ENCODE measurements around the gene ENDOV.

The ENDOV gene

DNA sequence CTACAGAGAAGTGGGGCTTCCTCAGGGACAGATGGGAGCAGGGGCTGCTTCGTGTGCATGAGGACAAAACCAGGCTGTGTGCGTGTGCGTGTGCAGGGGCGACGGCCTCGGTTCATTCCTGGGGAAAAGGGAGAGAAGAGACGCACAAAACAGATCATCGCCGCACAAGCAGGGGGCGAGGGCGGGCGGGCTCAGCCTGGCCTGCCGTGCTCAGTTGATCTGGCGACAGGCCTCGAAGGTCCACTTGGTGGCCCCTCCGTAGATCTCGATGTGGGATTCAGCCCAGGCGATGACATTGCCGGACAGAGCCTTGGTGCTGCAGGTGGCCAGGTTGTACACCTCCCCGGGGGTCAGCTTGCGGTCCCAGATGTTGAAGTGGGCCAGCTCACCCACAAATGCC, 55.6 kb downstream of the ENDOV start:
- in situ Hi-C loops (cut with HindIII; ENCODE audit: low sequenced_read_pairs), result no loop called here

DNA sequence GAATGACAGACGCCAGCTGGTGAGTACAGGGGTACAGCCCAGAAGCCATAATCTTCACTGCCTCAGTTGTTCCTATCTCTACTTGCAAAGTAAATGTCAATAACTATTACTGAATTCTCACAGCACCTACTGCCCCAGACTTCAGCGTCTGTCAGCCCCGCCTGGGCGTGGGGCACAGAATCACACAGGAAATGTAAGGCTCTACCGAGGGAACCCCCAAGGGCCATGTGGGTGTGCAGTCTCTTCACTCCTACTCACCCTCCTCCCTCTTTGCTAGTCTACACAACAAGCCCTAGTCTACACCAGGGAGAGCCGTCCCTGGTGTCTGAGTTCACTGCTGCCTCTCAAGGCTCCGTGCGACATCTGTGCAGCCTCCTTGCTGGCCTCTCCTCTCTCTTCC, 57.0 kb downstream of the ENDOV start:
- in situ Hi-C loops (cut with HindIII; ENCODE audit: low sequenced_read_pairs), result no loop called here
- DNase-seq (ENCODE audit: low read depth, low spot score), result no peak
- TF ChIP-seq, protein P1, sequence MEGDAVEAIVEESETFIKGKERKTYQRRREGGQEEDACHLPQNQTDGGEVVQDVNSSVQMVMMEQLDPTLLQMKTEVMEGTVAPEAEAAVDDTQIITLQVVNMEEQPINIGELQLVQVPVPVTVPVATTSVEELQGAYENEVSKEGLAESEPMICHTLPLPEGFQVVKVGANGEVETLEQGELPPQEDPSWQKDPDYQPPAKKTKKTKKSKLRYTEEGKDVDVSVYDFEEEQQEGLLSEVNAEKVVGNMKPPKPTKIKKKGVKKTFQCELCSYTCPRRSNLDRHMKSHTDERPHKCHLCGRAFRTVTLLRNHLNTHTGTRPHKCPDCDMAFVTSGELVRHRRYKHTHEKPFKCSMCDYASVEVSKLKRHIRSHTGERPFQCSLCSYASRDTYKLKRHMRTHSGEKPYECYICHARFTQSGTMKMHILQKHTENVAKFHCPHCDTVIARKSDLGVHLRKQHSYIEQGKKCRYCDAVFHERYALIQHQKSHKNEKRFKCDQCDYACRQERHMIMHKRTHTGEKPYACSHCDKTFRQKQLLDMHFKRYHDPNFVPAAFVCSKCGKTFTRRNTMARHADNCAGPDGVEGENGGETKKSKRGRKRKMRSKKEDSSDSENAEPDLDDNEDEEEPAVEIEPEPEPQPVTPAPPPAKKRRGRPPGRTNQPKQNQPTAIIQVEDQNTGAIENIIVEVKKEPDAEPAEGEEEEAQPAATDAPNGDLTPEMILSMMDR (IDR thresholded peaks at IDR 0.05; ENCODE audit: low read depth, low read length), result no peak
- H3K4me3 ChIP-seq (ENCODE audit: low read depth, low read length), result no peak overlapping the region

More for the DNA sequence above, 55.6 kb downstream of the ENDOV start:
- H3K4me3 ChIP-seq (ENCODE audit: low read depth, low read length), result no peak overlapping the region
- TF ChIP-seq, protein P1 (IDR thresholded peaks at IDR 0.05; ENCODE audit: low read depth, low read length), result no peak
- no peak for DNase-seq (ENCODE audit: low read depth, low spot score)

DNA sequence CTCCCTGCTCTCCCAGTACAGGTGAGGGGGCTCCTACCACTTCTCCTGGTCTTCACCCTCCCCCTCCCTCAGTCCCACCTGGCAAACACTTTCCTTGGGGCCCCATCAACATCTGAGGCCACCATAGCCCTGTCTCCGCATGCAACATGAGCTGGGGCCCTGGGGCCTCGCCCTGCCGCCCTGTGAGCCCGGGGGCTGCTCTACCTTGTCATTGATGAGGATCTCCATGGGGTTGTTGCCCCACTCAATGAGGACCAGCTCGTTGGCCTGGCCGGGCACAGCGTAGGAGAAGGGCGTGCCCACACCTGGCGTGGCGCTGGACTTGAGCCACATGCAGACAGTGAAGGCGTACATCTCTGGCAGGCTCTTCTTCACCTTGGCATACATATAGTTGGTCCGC, 58.0 kb downstream of the ENDOV start:
- TF ChIP-seq, protein P1 (IDR thresholded peaks at IDR 0.05; ENCODE audit: low read depth, low read length), result no peak
- in situ Hi-C loops (cut with HindIII; ENCODE audit: low sequenced_read_pairs), result no loop called here
- DNase-seq (ENCODE audit: low read depth, low spot score), result no peak
- H3K4me3 ChIP-seq (ENCODE audit: low read depth, low read length), result no peak overlapping the region

DNA sequence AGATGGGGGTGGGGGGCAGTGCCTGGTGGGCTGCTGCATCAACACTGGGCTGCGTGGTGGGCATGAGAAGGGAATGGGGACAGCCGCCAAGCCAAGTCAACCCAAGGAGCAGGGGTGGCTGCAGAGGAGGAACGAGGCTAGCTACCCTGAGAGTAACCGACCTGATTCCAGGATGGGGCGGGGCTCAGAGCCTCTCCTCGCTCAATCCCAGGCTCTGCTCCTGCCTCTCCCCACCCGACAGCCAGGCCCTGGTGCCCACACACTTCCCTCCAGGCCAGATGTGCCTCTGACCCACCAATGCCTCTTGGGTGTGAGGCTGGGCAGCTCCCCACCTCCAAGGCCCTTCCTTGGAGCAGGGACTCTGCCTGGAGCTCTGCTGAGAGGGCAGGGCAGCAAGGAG, 58.7 kb downstream of the ENDOV start:
- TF ChIP-seq, protein P1 (IDR thresholded peaks at IDR 0.05; ENCODE audit: low read depth, low read length), result no peak
- in situ Hi-C loops (cut with HindIII; ENCODE audit: low sequenced_read_pairs), result no loop called here

DNA sequence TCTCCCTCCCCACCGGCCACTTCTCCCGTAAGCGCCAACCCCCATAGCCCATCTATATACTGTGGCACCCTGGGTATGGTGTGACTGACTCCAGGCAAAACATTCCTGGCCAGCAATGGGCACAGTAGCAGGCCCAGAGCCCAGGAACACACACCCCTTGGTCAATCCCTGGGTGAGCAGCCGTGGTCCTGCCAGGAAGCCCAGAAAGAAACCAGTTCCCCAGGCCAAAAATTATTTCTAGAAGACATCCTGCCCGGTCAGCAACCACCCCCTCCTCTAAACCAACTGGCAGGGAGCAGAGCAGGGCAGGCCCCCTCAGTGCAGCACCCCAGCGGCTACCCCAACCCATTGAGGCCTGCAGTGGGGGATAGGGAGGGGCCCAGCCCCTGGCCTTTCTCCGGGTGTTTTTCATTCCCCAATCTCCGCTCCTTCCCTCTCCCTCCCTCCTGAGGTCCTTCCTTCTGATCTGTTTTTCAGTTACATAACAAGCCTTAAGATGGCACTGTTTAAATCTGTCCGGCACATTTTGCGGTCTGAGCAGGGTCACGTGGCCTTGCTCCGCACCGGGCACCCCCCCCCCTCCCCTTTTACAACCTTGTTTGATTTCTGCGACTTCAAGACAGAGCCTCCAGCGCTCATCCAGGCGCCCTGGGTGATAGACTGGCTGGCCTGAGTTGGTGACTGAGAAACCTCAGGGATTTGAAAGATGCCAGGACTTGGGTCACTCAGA, 59.4 kb downstream of the ENDOV start:
- H3K4me3 ChIP-seq (ENCODE audit: low read depth, low read length), result no peak overlapping the region
- TF ChIP-seq, protein P1 (IDR thresholded peaks at IDR 0.05; ENCODE audit: low read depth, low read length), result peak; percentile 20
- in situ Hi-C loops (cut with HindIII; ENCODE audit: low sequenced_read_pairs), result no loop called here
- peak; percentile 46 for DNase-seq (ENCODE audit: low read depth, low spot score)

More for the DNA sequence above, 58.7 kb downstream of the ENDOV start:
- no peak for DNase-seq (ENCODE audit: low read depth, low spot score)
- no peak overlapping the region for H3K4me3 ChIP-seq (ENCODE audit: low read depth, low read length)

DNA sequence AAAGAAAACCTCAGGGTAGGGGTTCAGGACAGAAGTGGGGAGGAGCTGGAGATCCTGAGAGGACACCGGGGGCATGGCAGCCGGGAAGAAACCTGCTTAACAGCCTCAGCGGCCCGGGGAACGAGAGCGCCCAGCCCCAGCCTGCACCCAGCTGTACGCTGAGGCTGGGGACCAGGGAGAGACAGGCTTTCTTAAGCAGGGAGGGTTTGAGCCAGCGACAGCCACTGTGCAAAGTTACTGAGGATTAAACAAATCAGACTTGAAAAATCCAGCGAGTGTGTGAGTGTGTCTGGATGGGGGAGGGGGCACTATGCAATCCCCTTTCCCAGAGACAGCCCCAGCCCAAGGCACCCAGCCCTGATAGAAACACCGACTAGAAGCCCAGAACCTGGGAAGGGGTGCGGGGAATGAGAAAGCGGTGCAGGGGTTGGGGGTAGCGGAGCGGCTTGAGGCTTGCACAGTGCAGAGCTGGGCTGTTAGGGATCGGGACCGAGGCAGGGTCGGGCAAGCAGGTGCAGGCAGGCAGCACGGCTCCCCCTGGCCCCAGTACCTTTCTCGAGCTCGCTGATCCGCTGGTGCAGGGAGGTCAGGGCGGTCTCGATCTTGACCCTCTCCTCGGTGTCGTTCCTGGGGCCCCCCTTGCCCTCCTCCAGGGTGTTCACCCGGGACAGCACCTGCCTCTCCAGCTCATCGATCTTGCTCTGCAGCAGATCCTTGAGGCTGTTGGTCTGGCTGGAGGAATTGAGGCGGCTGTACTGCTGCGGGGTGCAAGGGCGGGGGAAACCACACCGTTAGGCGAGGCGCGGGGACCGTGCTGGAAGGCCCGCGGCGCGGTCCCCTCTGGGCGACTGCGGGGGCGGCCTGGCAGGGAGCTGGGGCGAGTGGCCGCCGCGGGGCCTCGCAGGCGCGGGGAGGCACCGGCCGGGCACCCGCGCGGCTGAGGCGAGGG, 60.3 kb downstream of the ENDOV start:
- no peak for DNase-seq (ENCODE audit: low read depth, low spot score)
- H3K4me3 ChIP-seq (ENCODE audit: low read depth, low read length), result no peak overlapping the region
- in situ Hi-C loops (cut with HindIII; ENCODE audit: low sequenced_read_pairs), result no loop called here
- TF ChIP-seq, protein P1 (IDR thresholded peaks at IDR 0.05; ENCODE audit: low read depth, low read length), result no peak

Data from astrocyte of the spinal cord (primary cell).